ENCODE results near the gene RALGAPA2.

GRCh38 chr20:20483328-20483727, 229.1 kb downstream of the RALGAPA2 start:
- TF ChIP-seq EZH2 (IDR thresholded peaks at IDR 0.05; ENCODE audit: borderline replicate concordance, low read depth, low read length, severe bottlenecking) (no peak), CTCF (IDR thresholded peaks at IDR 0.05; ENCODE audit: extremely low read depth in 1 of 2, insufficient read depth in 1 of 2, low read depth in 1 of 2, low read length in 2 of 2) (no peak), POLR2A (IDR thresholded peaks at IDR 0.05; ENCODE audit: low read depth, low read length) (no peak), MAX (IDR thresholded peaks at IDR 0.05; ENCODE audit: insufficient read depth, insufficient read length) (no peak), MYC (IDR thresholded peaks at IDR 0.05; ENCODE audit: low read depth, low read length) (no peak), POLR2AphosphoS5 (IDR thresholded peaks at IDR 0.05; ENCODE audit: insufficient read depth, low read depth, low read length) (no peak), GATA2 (IDR thresholded peaks at IDR 0.05; ENCODE audit: insufficient read depth, insufficient read length, low read depth, low read length) (no peak), FOS (IDR thresholded peaks at IDR 0.05; ENCODE audit: borderline replicate concordance, insufficient read depth, low read length) (no peak), JUN (IDR thresholded peaks at IDR 0.05; ENCODE audit: borderline replicate concordance, insufficient read depth, insufficient read length, low read depth) (no peak)

Measured in endothelial cell of umbilical vein (primary cell).